ENCODE results near the gene ZNF341.

GRCh38 chr20:33791540-33791939, 59.7 kb downstream of the ZNF341 start:
- TF ChIP-seq CTCF (IDR thresholded peaks at IDR 0.05; ENCODE audit: borderline replicate concordance, extremely low read depth, low read length, poor library complexity, severe bottlenecking) (no peak), EZH2 (IDR thresholded peaks at IDR 0.05; ENCODE audit: borderline replicate concordance, low read depth, low read length, severe bottlenecking) (no peak)

Data from DND-41 (cell line).